Measurements from ENCODE around the gene SLC30A7.
"Not testable (repeated sequence)": the region's sequence is repeated elsewhere in the genome, so short reads cannot be mapped to it uniquely, and the experiment has no call there.

The SLC30A7 gene

DNA sequence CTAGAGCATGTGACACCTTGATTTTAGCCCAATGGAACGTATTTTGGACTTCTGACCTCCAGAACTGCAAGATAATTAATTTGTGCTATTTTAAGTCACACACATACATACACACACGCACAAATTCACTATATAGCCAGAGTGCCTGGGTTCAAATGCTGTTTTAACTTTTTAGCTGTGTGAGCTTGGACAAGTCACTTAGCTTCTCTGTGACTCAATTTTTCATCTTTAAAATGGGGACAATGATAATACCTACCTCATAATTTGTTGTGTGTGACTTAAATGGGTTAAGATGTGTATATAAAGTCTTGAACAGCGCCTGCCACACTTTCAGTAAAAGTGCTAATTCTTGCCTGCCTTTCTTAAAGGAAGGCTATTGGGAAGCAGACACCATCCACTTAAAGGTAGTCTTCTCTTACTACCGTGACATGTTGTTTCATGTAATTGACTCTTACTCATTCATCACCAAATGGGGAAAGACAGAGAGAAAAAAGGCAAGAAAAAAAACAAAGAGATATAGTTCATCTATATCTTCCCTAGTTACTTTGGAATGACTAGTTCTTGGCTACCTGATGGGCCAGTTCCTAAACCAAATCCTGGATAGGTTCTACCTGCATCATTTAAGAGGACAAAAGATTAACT, 56.3 kb downstream of the SLC30A7 start:
- Histone ChIP-seq H3K4me3 (replicated peaks; ENCODE audit: insufficient read depth, low read length) (no peak overlapping the region), H3K27ac (replicated peaks) (no peak overlapping the region), H3K27me3 (ENCODE audit: insufficient read depth, poor library complexity, severe bottlenecking) (no peaks in the 10 kb centered on the region)
- TF ChIP-seq, protein P1, sequence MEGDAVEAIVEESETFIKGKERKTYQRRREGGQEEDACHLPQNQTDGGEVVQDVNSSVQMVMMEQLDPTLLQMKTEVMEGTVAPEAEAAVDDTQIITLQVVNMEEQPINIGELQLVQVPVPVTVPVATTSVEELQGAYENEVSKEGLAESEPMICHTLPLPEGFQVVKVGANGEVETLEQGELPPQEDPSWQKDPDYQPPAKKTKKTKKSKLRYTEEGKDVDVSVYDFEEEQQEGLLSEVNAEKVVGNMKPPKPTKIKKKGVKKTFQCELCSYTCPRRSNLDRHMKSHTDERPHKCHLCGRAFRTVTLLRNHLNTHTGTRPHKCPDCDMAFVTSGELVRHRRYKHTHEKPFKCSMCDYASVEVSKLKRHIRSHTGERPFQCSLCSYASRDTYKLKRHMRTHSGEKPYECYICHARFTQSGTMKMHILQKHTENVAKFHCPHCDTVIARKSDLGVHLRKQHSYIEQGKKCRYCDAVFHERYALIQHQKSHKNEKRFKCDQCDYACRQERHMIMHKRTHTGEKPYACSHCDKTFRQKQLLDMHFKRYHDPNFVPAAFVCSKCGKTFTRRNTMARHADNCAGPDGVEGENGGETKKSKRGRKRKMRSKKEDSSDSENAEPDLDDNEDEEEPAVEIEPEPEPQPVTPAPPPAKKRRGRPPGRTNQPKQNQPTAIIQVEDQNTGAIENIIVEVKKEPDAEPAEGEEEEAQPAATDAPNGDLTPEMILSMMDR (IDR thresholded peaks at IDR 0.05; ENCODE audit: insufficient read depth, low read length), result no peak
- TF ChIP-seq POLR2AphosphoS5 (IDR thresholded peaks at IDR 0.05; ENCODE audit: low read depth), result no peak
- TF ChIP-seq SPI1 (IDR thresholded peaks at IDR 0.05; ENCODE audit: borderline replicate concordance, low read depth), result no peak
- TF ChIP-seq GABPA (IDR thresholded peaks at IDR 0.05; ENCODE audit: low read depth), result no peak
- TF ChIP-seq, protein P2, sequence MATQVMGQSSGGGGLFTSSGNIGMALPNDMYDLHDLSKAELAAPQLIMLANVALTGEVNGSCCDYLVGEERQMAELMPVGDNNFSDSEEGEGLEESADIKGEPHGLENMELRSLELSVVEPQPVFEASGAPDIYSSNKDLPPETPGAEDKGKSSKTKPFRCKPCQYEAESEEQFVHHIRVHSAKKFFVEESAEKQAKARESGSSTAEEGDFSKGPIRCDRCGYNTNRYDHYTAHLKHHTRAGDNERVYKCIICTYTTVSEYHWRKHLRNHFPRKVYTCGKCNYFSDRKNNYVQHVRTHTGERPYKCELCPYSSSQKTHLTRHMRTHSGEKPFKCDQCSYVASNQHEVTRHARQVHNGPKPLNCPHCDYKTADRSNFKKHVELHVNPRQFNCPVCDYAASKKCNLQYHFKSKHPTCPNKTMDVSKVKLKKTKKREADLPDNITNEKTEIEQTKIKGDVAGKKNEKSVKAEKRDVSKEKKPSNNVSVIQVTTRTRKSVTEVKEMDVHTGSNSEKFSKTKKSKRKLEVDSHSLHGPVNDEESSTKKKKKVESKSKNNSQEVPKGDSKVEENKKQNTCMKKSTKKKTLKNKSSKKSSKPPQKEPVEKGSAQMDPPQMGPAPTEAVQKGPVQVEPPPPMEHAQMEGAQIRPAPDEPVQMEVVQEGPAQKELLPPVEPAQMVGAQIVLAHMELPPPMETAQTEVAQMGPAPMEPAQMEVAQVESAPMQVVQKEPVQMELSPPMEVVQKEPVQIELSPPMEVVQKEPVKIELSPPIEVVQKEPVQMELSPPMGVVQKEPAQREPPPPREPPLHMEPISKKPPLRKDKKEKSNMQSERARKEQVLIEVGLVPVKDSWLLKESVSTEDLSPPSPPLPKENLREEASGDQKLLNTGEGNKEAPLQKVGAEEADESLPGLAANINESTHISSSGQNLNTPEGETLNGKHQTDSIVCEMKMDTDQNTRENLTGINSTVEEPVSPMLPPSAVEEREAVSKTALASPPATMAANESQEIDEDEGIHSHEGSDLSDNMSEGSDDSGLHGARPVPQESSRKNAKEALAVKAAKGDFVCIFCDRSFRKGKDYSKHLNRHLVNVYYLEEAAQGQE (IDR thresholded peaks at IDR 0.05; ENCODE audit: insufficient replicate concordance, low read depth), result no peak
- no peak for DNase-seq (ENCODE audit: low read depth in 1 of 2, low spot score in 1 of 2)

DNA sequence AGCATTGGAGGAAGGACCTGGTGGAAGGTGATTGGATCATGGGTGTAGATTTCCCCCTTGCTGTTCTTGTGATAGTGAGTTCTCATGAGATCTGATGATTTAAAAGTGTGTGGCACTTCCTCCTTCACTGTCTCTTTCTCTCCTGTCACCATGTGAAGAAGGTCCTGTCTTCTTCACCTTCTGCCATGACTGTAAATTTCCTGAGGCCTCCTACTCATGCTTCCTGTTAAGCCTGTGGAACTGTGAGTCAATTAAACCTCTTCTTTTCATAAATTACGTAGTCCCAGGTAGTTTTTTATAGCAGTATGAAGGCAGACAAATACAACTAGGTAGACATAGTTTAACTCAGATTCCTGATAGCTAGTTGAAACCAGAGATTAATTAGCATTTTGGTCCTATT, 57.1 kb downstream of the SLC30A7 start:
- H3K4me3 ChIP-seq (replicated peaks; ENCODE audit: insufficient read depth, low read length); H3K27me3 ChIP-seq (ENCODE audit: insufficient read depth, poor library complexity, severe bottlenecking); DNase-seq (ENCODE audit: low read depth in 1 of 2, low spot score in 1 of 2); H3K27ac ChIP-seq (replicated peaks): not testable (repeated sequence)
- peak; percentile 32; the same call in 1 of the 2 replicates for TF ChIP-seq SPI1 (IDR thresholded peaks at IDR 0.05; ENCODE audit: borderline replicate concordance, low read depth)

DNA sequence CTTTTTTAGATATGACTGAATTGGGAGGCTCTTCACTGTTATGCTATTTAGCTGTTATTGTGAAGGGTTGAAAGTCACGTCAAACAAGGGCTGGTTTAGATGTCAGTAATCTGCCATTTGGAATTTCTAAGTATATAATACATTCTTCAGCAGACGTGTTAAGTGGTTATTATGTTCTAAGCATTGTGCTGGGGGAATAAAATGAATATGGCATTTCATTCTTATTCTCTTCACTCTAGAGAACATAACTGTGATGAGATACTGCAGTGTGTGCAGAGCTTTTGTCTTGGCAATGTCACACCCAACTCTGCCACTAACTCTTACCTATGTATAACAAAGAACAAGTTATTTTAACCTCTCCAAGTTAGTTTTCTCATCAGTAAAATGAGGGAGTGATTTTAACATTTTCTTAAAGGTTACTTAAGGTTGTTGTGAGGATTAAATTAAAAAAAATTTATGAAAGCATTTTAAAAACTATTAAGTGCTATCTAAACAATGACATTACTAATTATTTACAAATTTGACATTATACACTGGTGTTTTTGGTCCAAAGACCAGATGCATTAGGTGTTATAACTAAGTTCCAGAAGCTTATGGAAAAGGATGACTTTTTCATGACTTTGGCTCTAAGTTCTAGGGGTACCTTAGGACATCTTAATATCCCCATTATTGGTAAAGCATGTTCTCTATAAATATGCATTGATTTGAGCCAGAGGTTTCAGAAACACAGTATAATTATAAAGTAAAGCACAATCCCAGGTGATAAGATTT, 58.3 kb downstream of the SLC30A7 start:
- H3K4me3 ChIP-seq (replicated peaks; ENCODE audit: insufficient read depth, low read length), result no peak overlapping the region

More for the DNA sequence above, 58.3 kb downstream of the SLC30A7 start:
- no peaks in the 10 kb centered on the region for H3K27me3 ChIP-seq (ENCODE audit: insufficient read depth, poor library complexity, severe bottlenecking)
- TF ChIP-seq, protein P2 (IDR thresholded peaks at IDR 0.05; ENCODE audit: insufficient replicate concordance, low read depth), result no peak
- TF ChIP-seq, protein P1 (IDR thresholded peaks at IDR 0.05; ENCODE audit: insufficient read depth, low read length), result no peak
- no peak for TF ChIP-seq GABPA (IDR thresholded peaks at IDR 0.05; ENCODE audit: low read depth)
- no peak for TF ChIP-seq POLR2AphosphoS5 (IDR thresholded peaks at IDR 0.05; ENCODE audit: low read depth)
- no peak for TF ChIP-seq SPI1 (IDR thresholded peaks at IDR 0.05; ENCODE audit: borderline replicate concordance, low read depth)
- no peak overlapping the region for H3K27ac ChIP-seq (replicated peaks)
- no peak for DNase-seq (ENCODE audit: low read depth in 1 of 2, low spot score in 1 of 2)
